HL-60/S4 treated with phorbol 12-myristate 13-acetate at 8.2 ng/mL for 4 days and 3 days (cell line): ENCODE measurements around the gene CEACAM7.

Experiments used
- in situ Hi-C: fragments of 300-500 bp; cut with MboI; formaldehyde crosslinking; loops from 2 replicates; pipeline ENCODE4 v1.15.0; 2022; ENCODE audit warnings: low sequenced_read_pairs

The CEACAM7 gene

GRCh38 chr19:41700381-41701195 is 12.5 kb upstream of the CEACAM7 start:
- in situ Hi-C loops: no loop called here

- in situ Hi-C loops: no loop called here
These were observed 11.9 kb upstream of the CEACAM7 start for GRCh38 chr19:41699968-41700323.

GRCh38 chr19:41699231-41699967 is 11.3 kb upstream of the CEACAM7 start:
- in situ Hi-C loops: no loop called here

DNA sequence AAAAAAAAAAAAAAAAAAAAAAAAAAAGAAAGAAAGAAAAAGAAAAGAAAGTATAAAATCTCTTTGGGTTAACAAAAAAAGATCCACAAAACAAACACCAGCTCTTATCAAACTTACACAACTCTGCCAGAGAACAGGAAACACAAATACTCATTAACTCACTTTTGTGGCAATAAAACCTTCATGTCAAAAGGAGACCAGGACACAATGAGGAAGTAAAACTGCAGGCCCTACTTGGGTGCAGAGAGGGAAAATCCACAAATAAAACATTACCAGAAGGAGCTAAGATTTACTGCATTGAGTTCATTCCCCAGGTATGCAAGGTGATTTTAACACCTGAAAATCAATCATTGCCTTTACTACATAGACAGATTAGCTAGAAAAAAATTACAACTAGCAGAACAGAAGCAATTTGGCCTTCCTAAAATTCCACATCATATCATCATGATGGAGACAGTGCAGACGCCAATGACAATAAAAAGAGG is 10.7 kb upstream of the CEACAM7 start:
- in situ Hi-C loops: no loop called here

GRCh38 chr19:41697198-41697855 is 9.3 kb upstream of the CEACAM7 start:
- in situ Hi-C loops: no loop called here

- in situ Hi-C loops: no loop called here
These were observed 8.5 kb upstream of the CEACAM7 start for GRCh38 chr19:41696402-41697197.

- in situ Hi-C loops: no loop called here
These were observed 7.7 kb upstream of the CEACAM7 start for GRCh38 chr19:41695745-41696144.

GRCh38 chr19:41694831-41695635 is 7.0 kb upstream of the CEACAM7 start:
- in situ Hi-C loops: no loop called here

DNA sequence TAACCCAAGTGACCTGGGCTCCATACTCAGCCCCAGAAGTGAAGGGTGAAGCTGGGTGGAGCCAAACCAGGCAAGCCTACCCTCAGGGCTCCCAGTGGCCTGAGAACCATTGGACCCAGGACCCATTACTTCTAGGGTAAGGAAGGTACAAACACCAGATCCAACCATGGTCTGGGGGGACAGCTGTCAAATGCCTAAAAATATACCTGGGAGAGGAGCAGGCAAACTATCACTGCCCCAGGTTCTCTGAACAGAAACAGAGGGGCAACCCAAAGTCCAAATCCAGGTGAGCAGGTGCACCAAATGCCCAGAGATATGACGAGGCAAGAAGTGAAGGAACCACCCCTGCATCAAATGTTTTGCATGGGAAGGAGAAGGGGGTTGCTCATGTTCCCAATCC is 6.1 kb upstream of the CEACAM7 start:
- in situ Hi-C loops: no loop called here

DNA sequence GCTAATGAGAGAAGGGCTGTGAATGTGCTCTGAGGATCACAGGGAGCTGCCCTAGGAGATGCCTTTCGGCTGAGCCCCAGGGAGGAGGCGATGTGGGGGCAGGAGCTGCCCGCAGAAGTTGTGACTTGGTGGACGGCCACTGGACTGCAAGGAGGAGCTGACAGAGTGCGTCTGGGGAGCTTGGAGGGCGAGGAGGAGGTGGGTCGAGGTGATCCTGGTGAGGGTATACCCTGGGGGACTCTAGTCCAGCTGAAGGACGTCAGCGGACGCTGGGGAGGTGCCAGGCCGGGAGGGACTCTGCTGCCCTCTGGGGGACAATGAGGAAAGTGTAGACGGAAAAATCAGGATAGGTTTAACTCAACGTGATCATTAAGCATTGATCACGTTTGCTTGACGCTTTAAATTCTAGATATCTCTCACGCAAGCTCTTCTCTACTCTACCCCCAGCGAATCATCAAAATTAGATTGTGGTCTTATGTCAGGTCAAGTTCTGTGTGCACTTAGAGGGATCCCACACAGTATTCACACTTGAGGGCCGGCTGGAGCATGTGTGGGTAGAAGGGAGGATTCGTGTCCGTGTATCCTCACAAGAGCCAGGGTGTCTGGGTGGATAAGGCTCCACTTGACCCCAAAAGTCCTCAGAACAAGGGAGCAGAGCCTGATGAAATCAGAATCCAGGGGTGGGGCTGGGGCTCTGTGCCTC is 3.3 kb upstream of the CEACAM7 start:
- in situ Hi-C loops: no loop called here

- in situ Hi-C loops: no loop called here
These were observed 2.7 kb upstream of the CEACAM7 start for GRCh38 chr19:41690801-41691065.

GRCh38 chr19:41689993-41690800 is 2.1 kb upstream of the CEACAM7 start:
- in situ Hi-C loops: no loop called here

DNA sequence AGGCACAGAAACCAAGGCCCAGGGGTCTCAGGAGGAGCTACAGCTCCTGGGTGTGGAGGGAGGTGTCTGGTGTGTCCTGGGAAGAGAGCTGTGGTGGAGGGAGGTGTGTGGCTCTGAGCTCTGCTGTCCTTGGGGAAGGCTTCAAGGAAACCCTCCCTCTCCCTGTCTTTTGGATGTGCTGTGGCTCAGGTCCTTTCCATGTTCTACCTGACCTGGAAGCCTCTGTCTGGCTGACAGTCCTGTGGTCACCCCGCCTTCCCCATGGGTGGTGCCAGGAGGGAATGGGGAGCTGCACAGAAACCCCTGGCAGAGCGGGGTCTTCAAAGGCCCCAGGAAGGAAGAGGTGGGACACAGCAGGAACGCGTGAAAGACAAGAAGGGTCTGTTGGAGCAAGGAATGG is 617 bp upstream of the CEACAM7 start:
- in situ Hi-C loops: no loop called here

GRCh38 chr19:41687419-41687818 is 651 bp downstream of the CEACAM7 start:
- in situ Hi-C loops: no loop called here

DNA sequence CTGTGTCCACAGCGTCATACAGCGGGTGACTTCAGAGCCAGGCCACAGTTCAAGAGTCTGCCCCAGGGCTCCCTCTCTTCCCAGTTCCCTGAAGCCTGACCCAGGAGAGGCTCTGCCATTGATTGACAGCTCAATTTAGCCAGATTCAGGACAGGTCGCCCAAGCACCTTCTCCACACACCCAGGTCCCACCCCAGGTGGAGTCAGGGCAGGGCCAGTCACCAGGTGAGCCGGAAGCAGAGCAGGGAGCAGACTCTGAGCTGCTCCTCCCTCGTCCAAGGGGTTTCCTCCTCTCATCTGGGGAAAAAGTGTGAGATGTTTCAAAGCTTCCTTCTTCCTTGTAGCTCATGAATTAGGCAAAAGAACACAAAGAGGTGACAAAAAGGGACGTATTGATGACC is 5.6 kb downstream of the CEACAM7 start:
- in situ Hi-C loops: no loop called here

DNA sequence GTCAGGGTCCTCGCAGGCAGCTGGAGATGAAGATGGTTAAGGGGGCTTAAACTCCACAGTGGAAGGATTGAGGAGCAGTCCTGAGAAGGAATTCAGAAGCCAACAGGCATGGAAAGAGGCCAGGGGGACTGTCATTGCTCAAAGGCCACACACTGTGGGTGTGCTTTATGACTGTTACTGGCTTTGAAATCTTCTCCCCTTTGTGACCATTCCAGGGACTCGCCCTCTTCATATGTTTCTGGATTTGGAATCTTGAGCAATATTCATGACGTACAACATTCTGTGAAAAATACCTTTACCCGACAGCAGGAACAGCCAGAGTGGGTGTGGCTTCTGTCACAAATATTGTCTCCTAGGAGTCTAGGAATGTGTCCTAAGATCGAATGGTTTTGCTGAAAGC is 16.6 kb downstream of the CEACAM7 start:
- in situ Hi-C loops: no loop called here

- in situ Hi-C loops: no loop called here
These were observed 17.3 kb downstream of the CEACAM7 start for GRCh38 chr19:41670755-41671154.

GRCh38 chr19:41668315-41668714 is 19.8 kb downstream of the CEACAM7 start:
- in situ Hi-C loops: no loop called here

DNA sequence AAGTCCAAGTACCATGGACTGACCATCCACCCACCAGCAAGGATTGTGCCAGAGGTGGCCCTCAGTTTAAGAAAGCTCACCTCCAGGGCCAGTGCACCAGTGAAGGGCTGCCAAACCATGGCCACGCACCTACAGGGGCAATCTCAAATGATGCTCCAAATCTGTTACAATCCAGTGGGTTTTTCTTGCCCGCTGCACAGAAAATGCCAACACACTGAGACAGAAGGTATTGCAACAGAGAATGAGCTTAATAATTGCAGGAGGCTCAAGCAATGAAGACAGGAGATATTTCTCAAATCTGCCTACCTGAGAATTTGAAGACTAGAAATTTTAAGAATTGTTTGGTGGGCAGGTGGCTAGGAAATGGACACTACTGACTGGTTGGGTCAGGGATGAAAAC is 22.0 kb downstream of the CEACAM7 start:
- in situ Hi-C loops: no loop called here
